Upper lobe of right lung (tissue), 1 donor: ENCODE data around the gene SHANK1. TPM values are rescaled to one million over a fixed set of nuclear protein-coding genes. Genes with fewer than 3 reads are reported as not detected.

Source experiments
- ATAC-seq: fragments of 200-7000 bp; cut with Tn5 transposase; one replicate; pipeline ENCODE4 v1.9.1; 2020; ENCODE audit warnings: mild to moderate bottlenecking, moderate library complexity
- DNase-seq: peaks from one replicate; pipeline ENCODE4 v3.0.0-alpha.2; 2020
- H3K27ac ChIP-seq: fragments of 200-600 bp; one replicate; pipeline ENCODE4 v1.8.0; 2022
- H3K27me3 ChIP-seq: fragments of 200-600 bp; one replicate; pipeline ENCODE4 v1.8.0; 2022; ENCODE audit warnings: mild to moderate bottlenecking
- H3K36me3 ChIP-seq: fragments of 200-600 bp; one replicate; pipeline ENCODE4 v1.8.0; 2022
- H3K4me1 ChIP-seq: fragments of 200-600 bp; one replicate; pipeline ENCODE4 v1.8.0; 2022
- H3K4me3 ChIP-seq: fragments of 200-600 bp; one replicate; pipeline ENCODE4 v1.8.0; 2022; ENCODE audit warnings: mild to moderate bottlenecking
- H3K9me3 ChIP-seq: fragments of 200-600 bp; one replicate; pipeline ENCODE4 v1.8.0; 2022
- CTCF ChIP-seq: fragments of 200-600 bp; IDR thresholded peaks from one replicate; pipeline ENCODE4 v1.8.0; 2022; ENCODE audit warnings: antibody characterized with exemption
- intact Hi-C: fragments of 100-400 bp; cut with DNase I; formaldehyde crosslinking; loops from one replicate; pipeline ENCODE4 v1.11.0; 2022
- total RNA-seq: library from RNA; stranded (reverse); fragmentation: NEBNext Ultra II Directional; extraction: Animal tissue kit (Norgen Biotek cat#: 25700); gene quantifications from one replicate; pipeline ENCODE4 v1.2.1, GENCODE V29; 2021
- donor health status: DM: no; HTN: yes; CAD: no; lungs with severe emphysema.

The SHANK1 gene
- total RNA-seq, 1 donor from 2014 or later = 0.35 TPM

GRCh38 chr19:50648659-50649058 lies 70.9 kb downstream of the SHANK1 start:
- DNase-seq (no peak), ATAC-seq (no peak)
- Histone ChIP-seq H3K9me3 (no peaks in the 10 kb centered on the region), H3K36me3 (no peaks in the 10 kb centered on the region), H3K27ac (no peak overlapping the region), H3K27me3 (peaks cover 40% of the 10 kb centered on the region), H3K4me1 (no peaks in the 10 kb centered on the region), H3K4me3 (no peak overlapping the region)
- intact Hi-C loops = no loop called here
- no peak for TF ChIP-seq CTCF

- H3K4me3 ChIP-seq = no peak overlapping the region
- TF ChIP-seq CTCF = no peak
Measured at GRCh38 chr19:50647879-50648615, 71.6 kb downstream of the SHANK1 start.

GRCh38 chr19:50646074-50646807 lies 73.4 kb downstream of the SHANK1 start:
- TF ChIP-seq CTCF = no peak
- intact Hi-C loops = no loop called here
- Histone ChIP-seq H3K9me3 (no peaks in the 10 kb centered on the region), H3K27me3 (peaks cover 41% of the 10 kb centered on the region), H3K4me3 (no peak overlapping the region), H3K27ac (no peak overlapping the region), H3K4me1 (no peaks in the 10 kb centered on the region), H3K36me3 (no peaks in the 10 kb centered on the region)
- ATAC-seq (no peak), DNase-seq (no peak)

More at GRCh38 chr19:50647879-50648615, 71.6 kb downstream of the SHANK1 start:
- intact Hi-C loops = no loop called here
- no peaks in the 10 kb centered on the region for H3K4me1 ChIP-seq
- no peak overlapping the region for H3K27ac ChIP-seq
- DNase-seq (no peak), ATAC-seq (no peak)
- no peaks in the 10 kb centered on the region for H3K36me3 ChIP-seq
- H3K9me3 ChIP-seq = no peaks in the 10 kb centered on the region
- H3K27me3 ChIP-seq = peaks cover 40% of the 10 kb centered on the region

- no peaks in the 10 kb centered on the region for H3K9me3 ChIP-seq
- no peak for TF ChIP-seq CTCF
- no peaks in the 10 kb centered on the region for H3K36me3 ChIP-seq
- intact Hi-C loops = no loop called here
- no peak for DNase-seq
- no peak overlapping the region for H3K27ac ChIP-seq
- H3K4me3 ChIP-seq = no peak overlapping the region
- H3K4me1 ChIP-seq = no peaks in the 10 kb centered on the region
- peaks cover 53% of the 10 kb centered on the region for H3K27me3 ChIP-seq
- no peak for ATAC-seq
Measured at GRCh38 chr19:50645107-50645506, 74.5 kb downstream of the SHANK1 start.

GRCh38 chr19:50644315-50644915 lies 75.2 kb downstream of the SHANK1 start:
- DNase-seq (no peak), ATAC-seq (no peak)
- intact Hi-C loops = no loop called here
- peaks cover 58% of the 10 kb centered on the region for H3K27me3 ChIP-seq
- no peaks in the 10 kb centered on the region for H3K36me3 ChIP-seq
- H3K4me3 ChIP-seq = no peak overlapping the region
- H3K9me3 ChIP-seq = no peaks in the 10 kb centered on the region
- no peaks in the 10 kb centered on the region for H3K4me1 ChIP-seq
- H3K27ac ChIP-seq = no peak overlapping the region
- TF ChIP-seq CTCF = no peak
